Measurements from ENCODE around the gene MGLL.

Gene MGLL

GRCh38 chr3:127770671-127771355 lies 51.5 kb downstream of the MGLL start:
- Histone ChIP-seq H3K4me3 (ENCODE audit: low read depth in 1 of 5, low read length in 5 of 5) (no peak overlapping the region), H3K27ac (ENCODE audit: low read depth, low read length) (peak overlapping the region; percentile 91), H3K9ac (ENCODE audit: low read length in 5 of 5) (no peak overlapping the region), H3K36me3 (ENCODE audit: control insufficient read depth in 5 of 5, insufficient read depth in 5 of 5, low read length in 5 of 5) (peaks cover 4 to 24% (median 18%) of the 10 kb centered on the region in 5 donors), H3K9me3 (ENCODE audit: control insufficient read depth in 5 of 5, low read length in 5 of 5) (peaks cover 2 to 14% (median 9%) of the 10 kb centered on the region in 5 donors), H3K4me1 (ENCODE audit: control insufficient read depth in 5 of 5, insufficient read depth in 5 of 5, low read length in 5 of 5) (peaks cover 12 to 64% (median 56%) of the 10 kb centered on the region in 5 donors), H3K27me3 (ENCODE audit: control insufficient read depth in 5 of 5, insufficient read depth in 4 of 5, low read length in 5 of 5) (no peaks in the 10 kb centered on the region)

GRCh38 chr3:127769284-127770081 lies 52.8 kb downstream of the MGLL start:
- H3K4me3 ChIP-seq (ENCODE audit: low read depth in 1 of 5, low read length in 5 of 5) = no peak overlapping the region
- H3K27me3 ChIP-seq (ENCODE audit: control insufficient read depth in 5 of 5, insufficient read depth in 4 of 5, low read length in 5 of 5) = no peaks in the 10 kb centered on the region
- H3K36me3 ChIP-seq (ENCODE audit: control insufficient read depth in 5 of 5, insufficient read depth in 5 of 5, low read length in 5 of 5) = peaks cover 4 to 27% (median 24%) of the 10 kb centered on the region in 5 donors
- no peak overlapping the region for H3K9ac ChIP-seq (ENCODE audit: low read length in 5 of 5)
- H3K9me3 ChIP-seq (ENCODE audit: control insufficient read depth in 5 of 5, low read length in 5 of 5) = peaks cover 2 to 14% (median 9%) of the 10 kb centered on the region in 5 donors
- peak overlapping the region; percentile 91 for H3K27ac ChIP-seq (ENCODE audit: low read depth, low read length)
- H3K4me1 ChIP-seq (ENCODE audit: control insufficient read depth in 5 of 5, insufficient read depth in 5 of 5, low read length in 5 of 5) = peaks cover 7 to 56% (median 43%) of the 10 kb centered on the region in 5 donors

GRCh38 chr3:127768346-127769008 lies 53.8 kb downstream of the MGLL start:
- Histone ChIP-seq H3K9me3 (ENCODE audit: control insufficient read depth in 5 of 5, low read length in 5 of 5) (peaks cover 2 to 14% (median 9%) of the 10 kb centered on the region in 5 donors), H3K36me3 (ENCODE audit: control insufficient read depth in 5 of 5, insufficient read depth in 5 of 5, low read length in 5 of 5) (peaks cover 4 to 32% (median 18%) of the 10 kb centered on the region in 5 donors), H3K4me3 (ENCODE audit: low read depth in 1 of 5, low read length in 5 of 5) (peak overlapping the region in 1 of 5 donors; percentile 4), H3K27ac (ENCODE audit: low read depth, low read length) (peak overlapping the region; percentile 91), H3K9ac (ENCODE audit: low read length in 5 of 5) (peak overlapping the region in 1 of 5 donors; percentile 56), H3K27me3 (ENCODE audit: control insufficient read depth in 5 of 5, insufficient read depth in 4 of 5, low read length in 5 of 5) (no peaks in the 10 kb centered on the region), H3K4me1 (ENCODE audit: control insufficient read depth in 5 of 5, insufficient read depth in 5 of 5, low read length in 5 of 5) (peaks cover 7 to 57% (median 44%) of the 10 kb centered on the region in 5 donors)

GRCh38 chr3:127767126-127767525 lies 55.2 kb downstream of the MGLL start:
- H3K27me3 ChIP-seq (ENCODE audit: control insufficient read depth in 5 of 5, insufficient read depth in 4 of 5, low read length in 5 of 5) = no peaks in the 10 kb centered on the region
- H3K27ac ChIP-seq (ENCODE audit: low read depth, low read length) = peak overlapping the region; percentile 91

GRCh38 chr3:127765735-127766134 lies 56.6 kb downstream of the MGLL start:
- H3K9me3 ChIP-seq (ENCODE audit: control insufficient read depth in 5 of 5, low read length in 5 of 5) = peaks cover 2 to 14% (median 9%) of the 10 kb centered on the region in 5 donors
- peaks cover 10 to 57% (median 50%) of the 10 kb centered on the region in 5 donors for H3K4me1 ChIP-seq (ENCODE audit: control insufficient read depth in 5 of 5, insufficient read depth in 5 of 5, low read length in 5 of 5)

More at GRCh38 chr3:127767126-127767525, 55.2 kb downstream of the MGLL start:
- peaks cover 5 to 57% (median 44%) of the 10 kb centered on the region in 5 donors for H3K4me1 ChIP-seq (ENCODE audit: control insufficient read depth in 5 of 5, insufficient read depth in 5 of 5, low read length in 5 of 5)
- H3K9me3 ChIP-seq (ENCODE audit: control insufficient read depth in 5 of 5, low read length in 5 of 5) = peaks cover 2 to 14% (median 9%) of the 10 kb centered on the region in 5 donors
- peak overlapping the region in 1 of 5 donors; percentile 4 for H3K9ac ChIP-seq (ENCODE audit: low read length in 5 of 5)
- H3K36me3 ChIP-seq (ENCODE audit: control insufficient read depth in 5 of 5, insufficient read depth in 5 of 5, low read length in 5 of 5) = peaks cover 4 to 26% (median 16%) of the 10 kb centered on the region in 5 donors
- H3K4me3 ChIP-seq (ENCODE audit: low read depth in 1 of 5, low read length in 5 of 5) = no peak overlapping the region

GRCh38 chr3:127764841-127765362 lies 57.4 kb downstream of the MGLL start:
- Histone ChIP-seq H3K9ac (ENCODE audit: low read length in 5 of 5) (no peak overlapping the region), H3K27ac (ENCODE audit: low read depth, low read length) (peak overlapping the region; percentile 10), H3K4me1 (ENCODE audit: control insufficient read depth in 5 of 5, insufficient read depth in 5 of 5, low read length in 5 of 5) (peaks cover 10 to 61% (median 47%) of the 10 kb centered on the region in 5 donors), H3K27me3 (ENCODE audit: control insufficient read depth in 5 of 5, insufficient read depth in 4 of 5, low read length in 5 of 5) (no peaks in the 10 kb centered on the region), H3K36me3 (ENCODE audit: control insufficient read depth in 5 of 5, insufficient read depth in 5 of 5, low read length in 5 of 5) (peaks cover 4 to 40% (median 19%) of the 10 kb centered on the region in 5 donors), H3K4me3 (ENCODE audit: low read depth in 1 of 5, low read length in 5 of 5) (no peak overlapping the region), H3K9me3 (ENCODE audit: control insufficient read depth in 5 of 5, low read length in 5 of 5) (peaks cover 2 to 14% (median 9%) of the 10 kb centered on the region in 5 donors)

More at GRCh38 chr3:127765735-127766134, 56.6 kb downstream of the MGLL start:
- Histone ChIP-seq H3K36me3 (ENCODE audit: control insufficient read depth in 5 of 5, insufficient read depth in 5 of 5, low read length in 5 of 5) (peaks cover 4 to 33% (median 14%) of the 10 kb centered on the region in 5 donors), H3K4me3 (ENCODE audit: low read depth in 1 of 5, low read length in 5 of 5) (no peak overlapping the region), H3K9ac (ENCODE audit: low read length in 5 of 5) (no peak overlapping the region), H3K27ac (ENCODE audit: low read depth, low read length) (no peak overlapping the region), H3K27me3 (ENCODE audit: control insufficient read depth in 5 of 5, insufficient read depth in 4 of 5, low read length in 5 of 5) (no peaks in the 10 kb centered on the region)

- no peak overlapping the region for H3K9ac ChIP-seq (ENCODE audit: low read length in 5 of 5)
- peak overlapping the region; percentile 10 for H3K27ac ChIP-seq (ENCODE audit: low read depth, low read length)
- no peak overlapping the region for H3K4me3 ChIP-seq (ENCODE audit: low read depth in 1 of 5, low read length in 5 of 5)
- peaks cover 10 to 60% (median 46%) of the 10 kb centered on the region in 5 donors for H3K4me1 ChIP-seq (ENCODE audit: control insufficient read depth in 5 of 5, insufficient read depth in 5 of 5, low read length in 5 of 5)
- H3K36me3 ChIP-seq (ENCODE audit: control insufficient read depth in 5 of 5, insufficient read depth in 5 of 5, low read length in 5 of 5) = peaks cover 4 to 43% (median 25%) of the 10 kb centered on the region in 5 donors
- H3K9me3 ChIP-seq (ENCODE audit: control insufficient read depth in 5 of 5, low read length in 5 of 5) = peaks cover 2 to 14% (median 9%) of the 10 kb centered on the region in 5 donors
- no peaks in the 10 kb centered on the region for H3K27me3 ChIP-seq (ENCODE audit: control insufficient read depth in 5 of 5, insufficient read depth in 4 of 5, low read length in 5 of 5)
These were observed 58.0 kb downstream of the MGLL start for GRCh38 chr3:127764301-127764700.

- H3K27me3 ChIP-seq (ENCODE audit: control insufficient read depth in 5 of 5, insufficient read depth in 4 of 5, low read length in 5 of 5) = no peaks in the 10 kb centered on the region
- peaks cover 2 to 13% (median 9%) of the 10 kb centered on the region in 5 donors for H3K9me3 ChIP-seq (ENCODE audit: control insufficient read depth in 5 of 5, low read length in 5 of 5)
- peaks cover 10 to 58% (median 43%) of the 10 kb centered on the region in 5 donors for H3K4me1 ChIP-seq (ENCODE audit: control insufficient read depth in 5 of 5, insufficient read depth in 5 of 5, low read length in 5 of 5)
- H3K27ac ChIP-seq (ENCODE audit: low read depth, low read length) = peak overlapping the region; percentile 2
- H3K36me3 ChIP-seq (ENCODE audit: control insufficient read depth in 5 of 5, insufficient read depth in 5 of 5, low read length in 5 of 5) = peaks cover 4 to 46% (median 27%) of the 10 kb centered on the region in 5 donors
- no peak overlapping the region for H3K9ac ChIP-seq (ENCODE audit: low read length in 5 of 5)
- H3K4me3 ChIP-seq (ENCODE audit: low read depth in 1 of 5, low read length in 5 of 5) = peak overlapping the region in 1 of 5 donors; percentile 10
These were observed 58.5 kb downstream of the MGLL start for GRCh38 chr3:127763816-127764215.

- Histone ChIP-seq H3K4me3 (ENCODE audit: low read depth in 1 of 5, low read length in 5 of 5) (no peak overlapping the region), H3K27ac (ENCODE audit: low read depth, low read length) (peak overlapping the region; percentile 2), H3K9me3 (ENCODE audit: control insufficient read depth in 5 of 5, low read length in 5 of 5) (peaks cover 2 to 9% (median 7%) of the 10 kb centered on the region in 5 donors), H3K4me1 (ENCODE audit: control insufficient read depth in 5 of 5, insufficient read depth in 5 of 5, low read length in 5 of 5) (peaks cover 10 to 53% (median 40%) of the 10 kb centered on the region in 5 donors), H3K27me3 (ENCODE audit: control insufficient read depth in 5 of 5, insufficient read depth in 4 of 5, low read length in 5 of 5) (no peaks in the 10 kb centered on the region), H3K36me3 (ENCODE audit: control insufficient read depth in 5 of 5, insufficient read depth in 5 of 5, low read length in 5 of 5) (peaks cover 4 to 42% (median 27%) of the 10 kb centered on the region in 5 donors), H3K9ac (ENCODE audit: low read length in 5 of 5) (no peak overlapping the region)
These were observed 59.0 kb downstream of the MGLL start for GRCh38 chr3:127763337-127763736.

All from subcutaneous abdominal adipose tissue (tissue), 5 donors.